GM12874 (cell line): ENCODE measurements around the gene ZNF70.

Experiments used
- TF ChIP-seq, protein P1 (sequence below): IDR thresholded peaks from 2 replicates; pipeline ENCODE4 v1.5.1; 2011; ENCODE audit warnings: low read depth, mild to moderate bottlenecking, control low read depth, low read length, moderate library complexity; ENCODE audit not compliant: insufficient read depth

The ZNF70 gene

DNA sequence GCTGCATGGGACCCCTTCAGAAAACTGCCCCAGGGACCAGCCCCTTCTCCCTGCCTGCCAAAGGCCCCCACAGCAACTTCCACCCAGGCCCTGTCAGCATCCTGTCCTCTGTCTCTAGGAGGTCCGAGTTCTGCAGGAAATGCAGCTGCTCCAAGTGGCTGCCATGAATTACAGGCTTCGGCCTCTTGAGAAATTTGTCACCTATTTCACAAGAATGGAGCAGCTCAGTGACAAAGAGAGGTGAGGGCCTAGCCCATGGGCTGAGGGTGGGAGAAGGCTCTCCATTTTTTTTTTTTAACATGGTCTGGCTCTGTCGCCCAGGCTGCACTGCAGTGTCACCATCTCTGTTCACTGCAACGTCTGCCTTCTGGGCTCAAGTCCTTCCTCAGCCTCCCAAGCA lies 52.8 kb downstream of the ZNF70 start:
- TF ChIP-seq, protein P1, sequence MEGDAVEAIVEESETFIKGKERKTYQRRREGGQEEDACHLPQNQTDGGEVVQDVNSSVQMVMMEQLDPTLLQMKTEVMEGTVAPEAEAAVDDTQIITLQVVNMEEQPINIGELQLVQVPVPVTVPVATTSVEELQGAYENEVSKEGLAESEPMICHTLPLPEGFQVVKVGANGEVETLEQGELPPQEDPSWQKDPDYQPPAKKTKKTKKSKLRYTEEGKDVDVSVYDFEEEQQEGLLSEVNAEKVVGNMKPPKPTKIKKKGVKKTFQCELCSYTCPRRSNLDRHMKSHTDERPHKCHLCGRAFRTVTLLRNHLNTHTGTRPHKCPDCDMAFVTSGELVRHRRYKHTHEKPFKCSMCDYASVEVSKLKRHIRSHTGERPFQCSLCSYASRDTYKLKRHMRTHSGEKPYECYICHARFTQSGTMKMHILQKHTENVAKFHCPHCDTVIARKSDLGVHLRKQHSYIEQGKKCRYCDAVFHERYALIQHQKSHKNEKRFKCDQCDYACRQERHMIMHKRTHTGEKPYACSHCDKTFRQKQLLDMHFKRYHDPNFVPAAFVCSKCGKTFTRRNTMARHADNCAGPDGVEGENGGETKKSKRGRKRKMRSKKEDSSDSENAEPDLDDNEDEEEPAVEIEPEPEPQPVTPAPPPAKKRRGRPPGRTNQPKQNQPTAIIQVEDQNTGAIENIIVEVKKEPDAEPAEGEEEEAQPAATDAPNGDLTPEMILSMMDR, result no peak

DNA sequence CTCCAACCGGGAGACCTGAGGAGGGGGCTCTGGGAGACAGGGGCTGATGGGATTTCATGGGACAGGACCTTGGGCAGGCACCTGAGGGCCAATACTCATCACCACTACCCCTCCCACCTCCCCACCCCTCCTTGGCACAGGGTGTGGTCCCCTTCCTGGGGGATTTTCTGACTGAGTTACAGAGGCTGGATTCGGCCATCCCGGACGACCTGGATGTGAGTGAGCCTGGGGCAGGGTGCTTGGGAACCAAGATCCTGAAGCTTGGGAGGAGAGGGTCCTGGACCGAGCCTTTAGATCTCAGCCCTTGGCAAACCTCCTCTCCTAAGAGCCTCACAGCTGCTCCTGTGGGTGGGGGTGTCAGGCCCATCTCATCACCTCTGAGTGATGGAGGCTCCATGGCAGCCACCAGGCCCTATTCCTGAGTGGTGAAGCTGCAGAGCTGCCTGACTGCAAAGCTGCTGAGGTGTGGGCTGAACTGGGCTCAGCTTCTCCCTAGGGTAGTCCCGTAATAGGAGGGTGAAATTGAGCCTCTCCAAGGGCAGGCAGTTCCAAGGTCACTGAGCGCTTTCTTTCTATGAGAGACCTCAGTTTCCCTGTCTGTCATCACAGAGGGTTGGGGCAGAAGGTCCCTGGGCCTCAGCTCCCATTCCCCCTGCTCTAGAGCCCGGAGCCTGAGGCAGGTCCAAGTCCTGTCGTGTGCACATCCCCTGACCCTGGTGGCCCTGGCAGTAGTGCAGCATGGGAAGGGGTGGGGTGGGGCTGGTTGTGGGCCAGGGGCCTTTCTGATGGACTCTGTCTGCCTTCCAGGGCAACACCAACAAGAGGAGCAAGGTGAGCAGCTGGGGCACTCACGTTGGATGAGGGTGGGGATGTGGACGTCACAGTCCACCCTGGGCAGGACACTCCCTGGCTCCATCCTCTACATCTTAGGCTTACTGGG lies 53.6 kb downstream of the ZNF70 start:
- TF ChIP-seq, protein P1, result no peak

DNA sequence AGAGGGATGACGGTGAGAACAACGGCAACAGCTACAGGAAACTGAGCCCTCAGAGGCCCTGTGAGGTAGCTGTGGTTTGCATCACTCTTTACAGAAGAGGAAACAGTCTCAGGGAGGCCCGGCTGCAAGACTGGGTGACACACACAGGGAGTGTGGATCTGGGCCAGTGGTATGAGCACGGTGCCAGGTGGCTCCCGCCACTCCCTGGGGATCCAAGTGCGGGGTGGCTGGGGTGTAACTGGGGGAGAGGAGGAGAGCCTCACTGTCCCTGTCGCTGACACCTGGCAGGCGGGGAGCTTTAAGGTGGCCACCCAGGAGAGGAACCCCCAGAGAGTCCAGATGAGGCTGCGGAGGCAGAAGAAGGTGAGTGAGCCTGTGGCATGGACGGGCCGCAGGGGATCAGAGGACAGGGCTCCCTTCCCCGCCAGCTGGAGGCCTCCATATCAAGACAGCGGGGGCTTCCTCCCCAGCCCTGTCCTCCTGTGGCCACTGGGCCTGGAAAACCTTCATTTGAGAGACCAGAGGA lies 54.5 kb downstream of the ZNF70 start:
- TF ChIP-seq, protein P1, result no peak

DNA sequence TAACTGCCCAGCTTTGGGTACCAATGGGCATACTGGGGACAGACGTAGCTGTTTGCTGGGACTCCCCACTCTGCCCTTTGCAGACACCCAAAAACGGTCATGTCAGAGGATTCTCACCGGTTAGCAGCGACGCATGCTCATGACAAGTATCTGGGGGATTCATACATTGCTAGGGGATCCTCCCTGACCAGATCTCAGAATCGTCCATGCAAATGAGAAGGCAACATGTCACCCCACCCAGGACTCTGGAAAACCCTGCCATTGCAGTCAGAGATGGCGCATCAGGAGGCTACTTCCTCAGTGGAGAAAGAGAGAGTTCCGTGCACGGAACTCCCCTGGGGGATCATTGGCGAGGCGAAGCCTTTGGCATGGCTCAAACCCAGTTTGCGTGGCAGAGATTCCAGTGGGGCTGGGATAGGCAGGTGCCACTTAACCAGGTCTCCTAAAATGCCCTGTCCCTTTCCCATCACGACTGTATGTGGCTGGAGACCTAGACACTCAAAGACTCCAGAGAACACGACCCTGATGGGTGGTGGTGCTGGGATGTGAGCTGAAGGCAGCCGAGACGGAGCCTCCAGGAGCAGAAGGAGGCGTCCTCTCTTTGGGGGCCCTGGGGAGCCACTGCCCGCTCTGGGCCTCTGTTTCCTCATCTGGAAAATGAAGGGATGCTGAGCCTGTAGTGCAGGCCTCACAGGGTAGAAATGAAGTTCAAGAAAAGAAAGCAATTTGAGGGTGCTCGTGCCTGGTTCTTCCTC lies 55.2 kb downstream of the ZNF70 start:
- TF ChIP-seq, protein P1, result no peak

DNA sequence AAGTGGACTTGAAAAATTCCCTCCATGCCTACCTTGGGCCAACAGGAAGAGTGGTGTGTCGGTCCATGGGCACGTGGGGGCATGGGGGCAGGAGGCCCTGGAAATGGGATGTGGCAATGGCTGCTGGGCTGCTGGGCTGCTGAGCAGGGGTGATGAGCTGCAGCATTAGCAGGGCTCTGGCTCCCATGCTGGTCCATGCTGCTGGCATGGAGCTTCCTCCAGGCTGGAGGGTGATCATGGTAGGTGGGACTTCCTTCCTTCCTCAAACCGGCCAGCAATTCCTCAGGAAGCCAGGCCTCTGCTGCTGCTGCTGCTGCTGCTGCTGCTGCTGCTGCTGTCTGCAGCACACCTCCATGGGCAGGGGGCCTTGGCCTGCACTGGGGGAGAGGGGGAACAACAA lies 55.8 kb downstream of the ZNF70 start:
- TF ChIP-seq, protein P1, result no peak

DNA sequence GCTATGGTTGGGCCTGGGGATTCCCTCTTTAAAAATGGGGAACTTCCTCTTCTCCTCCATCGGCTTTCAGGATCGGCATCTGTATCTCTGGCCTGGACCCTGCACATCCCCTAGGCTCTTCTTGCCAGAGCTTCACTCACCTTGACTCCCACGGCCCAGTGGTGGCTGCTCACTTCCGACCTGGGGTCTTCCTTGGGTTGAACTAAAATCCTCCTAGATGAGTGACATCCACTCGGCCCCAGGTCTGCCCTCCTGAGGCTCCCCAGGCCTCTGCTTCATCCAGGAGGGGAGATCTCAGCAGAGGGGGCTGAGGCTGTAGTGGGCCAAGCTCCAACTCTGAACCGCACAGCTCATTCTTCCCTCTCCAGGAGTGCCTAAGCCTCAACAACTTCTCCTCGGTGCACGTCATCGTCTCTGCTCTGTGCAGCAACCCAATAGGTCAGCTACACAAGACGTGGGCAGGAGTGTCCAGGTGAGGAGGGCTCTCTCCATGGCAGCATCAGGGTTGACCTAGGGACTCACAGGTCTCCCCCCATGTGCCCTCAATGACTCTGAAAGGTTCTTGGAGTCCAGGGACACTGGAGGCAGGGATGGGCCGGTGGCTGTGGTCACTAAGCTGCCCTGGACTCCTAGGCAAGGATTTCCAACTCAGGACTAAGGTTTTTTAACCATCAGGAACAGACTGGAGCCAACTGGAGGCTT lies 56.8 kb downstream of the ZNF70 start:
- TF ChIP-seq, protein P1, result no peak
